Measurements from ENCODE around the gene BCL7C. TPM values are rescaled to one million over a fixed set of nuclear protein-coding genes. Genes with fewer than 3 reads are reported as not detected.
"Not testable (repeated sequence)": the region's sequence is repeated elsewhere in the genome, so short reads cannot be mapped to it uniquely, and the experiment has no call there.

BCL7C gene
- total RNA-seq (10 to 100 TPM; 12.2 to 44.6 (median 21.6) TPM), polyA plus RNA-seq (10 to 100 TPM; 39.5 to 58.2 (median 48.4) TPM)
- long read RNA-seq, donor 1, transcript BCL7C-201 (6 exons, 1,740 nt) = major isoform, 17 of 17 reads
- long read RNA-seq, donor 1, partial matches to known transcripts = 0 of 17 reads
- long read RNA-seq, donor 1, other reads (novel, unspliced or antisense) = 0 of 17 reads
- long read RNA-seq, donor 2, transcript BCL7C-201 (6 exons, 1,740 nt) = major isoform, 23 of 33 reads
- long read RNA-seq, donor 2, partial matches to known transcripts = 0 of 33 reads
- long read RNA-seq, donor 2, other reads (novel, unspliced or antisense) = 8 of 33 reads
- long read RNA-seq, donor 3, transcript BCL7C-201 (6 exons, 1,740 nt) = major isoform, 12 of 13 reads
- long read RNA-seq, donor 3, partial matches to known transcripts = 0 of 13 reads
- long read RNA-seq, donor 3, other reads (novel, unspliced or antisense) = 0 of 13 reads
- long read RNA-seq, donor 4, partial matches to known transcripts = 0 of 2 reads
- long read RNA-seq, donor 4, other reads (novel, unspliced or antisense) = 0 of 2 reads
- long read RNA-seq, donor 5, transcript BCL7C-201 (6 exons, 1,740 nt) = major isoform, 19 of 31 reads
- long read RNA-seq, donor 5, partial matches to known transcripts = 9 of 31 reads
- long read RNA-seq, donor 5, other reads (novel, unspliced or antisense) = 0 of 31 reads
- long read RNA-seq, donor 6, transcript BCL7C-201 (6 exons, 1,740 nt) = major isoform, 57 of 60 reads
- long read RNA-seq, donor 6, partial matches to known transcripts = 0 of 60 reads
- long read RNA-seq, donor 6, other reads (novel, unspliced or antisense) = 0 of 60 reads
- long read RNA-seq, donor 7, transcript BCL7C-201 (6 exons, 1,740 nt) = major isoform, 28 of 47 reads
- long read RNA-seq, donor 7, partial matches to known transcripts = 17 of 47 reads
- long read RNA-seq, donor 7, other reads (novel, unspliced or antisense) = 0 of 47 reads
- long read RNA-seq, donor 8, transcript BCL7C-201 (6 exons, 1,740 nt) = major isoform, 20 of 21 reads
- long read RNA-seq, donor 8, partial matches to known transcripts = 0 of 21 reads
- long read RNA-seq, donor 8, other reads (novel, unspliced or antisense) = 0 of 21 reads
- long read RNA-seq, donor 9, transcript BCL7C-201 (6 exons, 1,740 nt) = major isoform, 22 of 39 reads
- long read RNA-seq, donor 9, partial matches to known transcripts = 15 of 39 reads
- long read RNA-seq, donor 9, other reads (novel, unspliced or antisense) = 0 of 39 reads
- long read RNA-seq, donor 10, transcript BCL7C-201 (6 exons, 1,740 nt) = major isoform, 7 of 7 reads
- long read RNA-seq, donor 10, partial matches to known transcripts = 0 of 7 reads
- long read RNA-seq, donor 10, other reads (novel, unspliced or antisense) = 0 of 7 reads

GRCh38 chr16:30893744-30894539, at the start of gene BCL7C:
Gene BCL7C, minus strand, starts transcription at chr16:30894077. Its CDS starts 133 bp downstream, at chr16:30893944.
- peak; percentile 94 to 98 for DNase-seq
- WGBS, 5 donors = 0 to 1% (median 1%) methylated on average over 36 to 97 of the region's 97 CpGs
- intact Hi-C loops (cut with DNase I; ENCODE audit: low total_unique reads) = loop anchor here (10.0 kb wide), 1 partner anchor 49 kb away; no protein-coding TSS in a partner anchor
- peak within 1 kb of the TSS; percentile 61 to 80 (median 74) for H3K4me3 ChIP-seq
- TF ChIP-seq POLR2AphosphoS5 (IDR thresholded peaks at IDR 0.05) (peak in 2 of 3 donors; percentile 22 to 62), EP300 (IDR thresholded peaks at IDR 0.05) (no peak), CTCF (IDR thresholded peaks at IDR 0.05) (peak in 4 of 7 experiments; percentile 19 to 63 (median 32)), POLR2A (IDR thresholded peaks at IDR 0.05) (no peak)
- peaks cover 11 to 31% (median 30%) of the 10 kb centered on the region in 4 donors for H3K36me3 ChIP-seq
- H3K27ac ChIP-seq = peak within 1 kb of the TSS; percentile 85 to 99 (median 97)
- peaks cover 44 to 67% (median 60%) of the 10 kb centered on the region in 4 donors for H3K4me1 ChIP-seq
- H3K9me3 ChIP-seq = no peaks in the 10 kb centered on the region
- H3K27me3 ChIP-seq = no peaks in the 10 kb centered on the region

GRCh38 chr16:30942426-30942806, 48.5 kb upstream of the BCL7C start:
- Histone ChIP-seq H3K36me3 (peaks cover 0 to 75% (median 72%) of the 10 kb centered on the region in 4 donors), H3K4me1 (peaks cover 7 to 30% (median 16%) of the 10 kb centered on the region in 4 donors), H3K27ac (peak overlapping the region; percentile 9 to 73 (median 54)), H3K9me3 (no peaks in the 10 kb centered on the region), H3K27me3 (no peaks in the 10 kb centered on the region), H3K4me3 (peak overlapping the region in 1 of 4 donors; percentile 2)
- DNase-seq = no peak
- intact Hi-C loops (cut with DNase I; ENCODE audit: low total_unique reads) = no loop called here
- TF ChIP-seq EP300 (IDR thresholded peaks at IDR 0.05) = no peak
- TF ChIP-seq CTCF (IDR thresholded peaks at IDR 0.05) = no peak
- WGBS, 5 donors = 45 to 74% (median 64%) methylated on average over 4 of the region's 4 CpGs

- Histone ChIP-seq H3K4me1 (peaks cover 7 to 30% (median 16%) of the 10 kb centered on the region in 4 donors), H3K36me3 (peaks cover 0 to 72% (median 70%) of the 10 kb centered on the region in 4 donors), H3K27me3 (no peaks in the 10 kb centered on the region), H3K9me3 (no peaks in the 10 kb centered on the region), H3K4me3 (peak overlapping the region in 1 of 4 donors; percentile 2), H3K27ac (peak overlapping the region; percentile 9 to 73 (median 54))
- DNase-seq = peak; percentile 84 to 92
- intact Hi-C loops (cut with DNase I; ENCODE audit: low total_unique reads) = no loop called here
- TF ChIP-seq POLR2A (IDR thresholded peaks at IDR 0.05) = no peak
- TF ChIP-seq CTCF (IDR thresholded peaks at IDR 0.05) = peak in 5 of 7 experiments; percentile 78 to 91 (median 83)
- peak in 1 of 3 donors; percentile 69 for TF ChIP-seq POLR2AphosphoS5 (IDR thresholded peaks at IDR 0.05)
- 16 to 21% (median 20%) methylated on average over 14 to 15 of the region's 15 CpGs for WGBS, 5 donors
Measured at GRCh38 chr16:30941600-30942425, 47.9 kb upstream of the BCL7C start.

GRCh38 chr16:30939571-30939970, 45.7 kb upstream of the BCL7C start:
- H3K4me1 ChIP-seq = peaks cover 10 to 30% (median 18%) of the 10 kb centered on the region in 4 donors
- H3K27me3 ChIP-seq; H3K9me3 ChIP-seq; DNase-seq; intact Hi-C loops (cut with DNase I; ENCODE audit: low total_unique reads); H3K4me3 ChIP-seq; H3K27ac ChIP-seq: not testable (repeated sequence)
- 88 to 95% (median 90%) methylated on average over 8 of the region's 8 CpGs for WGBS, 5 donors
- peaks cover 0 to 66% (median 61%) of the 10 kb centered on the region in 4 donors for H3K36me3 ChIP-seq

Data from stomach (tissue), 19 donors.